Hepatocyte (in vitro differentiated cells): Measurements from ENCODE around the gene PTPN1.

ENCODE experiments used
- EZH2 ChIP-seq: fragments of 200-600 bp; sonication (generic); IDR thresholded peaks from 2 replicates; pipeline ENCODE4 v1.6.1; 2016; ENCODE audit warnings: antibody characterized with exemption, mild to moderate bottlenecking, borderline replicate concordance
- TF ChIP-seq, protein P1 (sequence below): fragments of 200-600 bp; sonication (generic); IDR thresholded peaks from 2 replicates; pipeline ENCODE4 v1.5.1; 2016; ENCODE audit warnings: antibody characterized with exemption, mild to moderate bottlenecking; ENCODE audit not compliant: poor library complexity

DNA sequence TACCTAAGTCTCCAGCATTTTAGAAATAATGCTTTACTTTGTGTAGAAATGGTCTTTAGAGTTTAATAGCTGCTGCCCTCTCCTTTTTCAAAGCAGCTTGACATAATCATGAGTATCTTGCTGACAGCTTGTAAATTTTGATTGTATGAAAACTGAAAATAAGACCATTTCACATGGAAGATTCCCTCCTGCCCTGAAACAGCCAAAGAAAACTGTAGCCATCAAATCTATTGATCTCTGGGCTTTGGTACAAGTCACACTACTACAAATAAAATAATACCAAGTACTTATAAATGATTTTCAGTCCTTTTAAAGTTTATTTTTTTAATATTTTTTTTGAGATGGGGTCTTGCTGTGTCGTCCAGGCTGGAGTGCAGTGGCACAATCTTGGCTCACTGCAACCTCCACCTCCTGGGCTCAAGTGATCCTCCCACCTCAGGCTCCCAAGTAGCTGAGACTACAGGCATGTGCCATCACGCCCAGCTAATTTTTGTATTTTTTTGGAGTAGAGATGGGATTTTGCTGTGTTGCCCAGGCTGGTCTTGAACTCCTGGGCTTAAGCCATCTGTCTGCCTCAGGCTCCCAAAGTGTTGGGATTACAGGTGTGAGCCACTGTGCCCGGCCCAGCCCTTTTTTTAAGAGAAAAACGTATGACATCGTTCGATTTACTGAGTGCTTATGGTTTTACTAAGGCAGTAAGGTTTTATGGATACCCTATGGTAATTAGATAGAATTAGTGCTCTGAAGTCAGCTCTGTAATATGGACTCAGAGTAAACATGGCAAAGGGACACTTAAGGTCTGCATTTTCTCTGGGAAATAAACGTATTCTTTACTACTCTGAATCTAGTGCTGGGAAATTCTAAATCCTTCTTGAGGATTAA, 7.0 kb downstream of the PTPN1 start:
- TF ChIP-seq EZH2 = no peak
- TF ChIP-seq, protein P1, sequence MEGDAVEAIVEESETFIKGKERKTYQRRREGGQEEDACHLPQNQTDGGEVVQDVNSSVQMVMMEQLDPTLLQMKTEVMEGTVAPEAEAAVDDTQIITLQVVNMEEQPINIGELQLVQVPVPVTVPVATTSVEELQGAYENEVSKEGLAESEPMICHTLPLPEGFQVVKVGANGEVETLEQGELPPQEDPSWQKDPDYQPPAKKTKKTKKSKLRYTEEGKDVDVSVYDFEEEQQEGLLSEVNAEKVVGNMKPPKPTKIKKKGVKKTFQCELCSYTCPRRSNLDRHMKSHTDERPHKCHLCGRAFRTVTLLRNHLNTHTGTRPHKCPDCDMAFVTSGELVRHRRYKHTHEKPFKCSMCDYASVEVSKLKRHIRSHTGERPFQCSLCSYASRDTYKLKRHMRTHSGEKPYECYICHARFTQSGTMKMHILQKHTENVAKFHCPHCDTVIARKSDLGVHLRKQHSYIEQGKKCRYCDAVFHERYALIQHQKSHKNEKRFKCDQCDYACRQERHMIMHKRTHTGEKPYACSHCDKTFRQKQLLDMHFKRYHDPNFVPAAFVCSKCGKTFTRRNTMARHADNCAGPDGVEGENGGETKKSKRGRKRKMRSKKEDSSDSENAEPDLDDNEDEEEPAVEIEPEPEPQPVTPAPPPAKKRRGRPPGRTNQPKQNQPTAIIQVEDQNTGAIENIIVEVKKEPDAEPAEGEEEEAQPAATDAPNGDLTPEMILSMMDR = no peak
